SK-N-SH (cell line): ENCODE results near the gene TBXAS1.

ENCODE experiments used
- CTCF ChIP-seq: fragments of 200-600 bp; sonication (generic); IDR thresholded peaks from 2 replicates; pipeline ENCODE4 v1.6.1; 2017; ENCODE audit warnings: antibody characterized with exemption, mild to moderate bottlenecking, moderate library complexity
- EP300 ChIP-seq, 2 experiments: IDR thresholded peaks; 2 replicates each; pipeline versions ENCODE4 v1.4.0 to v1.6.1; 2012; ENCODE audit warnings: borderline replicate concordance in 1 of 2, low read depth in 1 of 2, low read length in 1 of 2
- JUND ChIP-seq: IDR thresholded peaks from 2 replicates; pipeline ENCODE4 v1.4.0; 2012
- NFIC ChIP-seq: IDR thresholded peaks from 2 replicates; pipeline ENCODE4 v1.4.0; 2012; ENCODE audit warnings: borderline replicate concordance
- RAD21 ChIP-seq: IDR thresholded peaks from 2 replicates; pipeline ENCODE4 v1.6.1; 2012; ENCODE audit warnings: mild to moderate bottlenecking, low read length
- RFX5 ChIP-seq: IDR thresholded peaks from 2 replicates; pipeline ENCODE4 v1.6.1; 2012; ENCODE audit warnings: mild to moderate bottlenecking, improper control_type of control experiment, low read length
- TAF1 ChIP-seq: IDR thresholded peaks from 2 replicates; pipeline ENCODE4 v1.6.1; 2012; ENCODE audit warnings: low read depth, mild to moderate bottlenecking, low read length, moderate library complexity, borderline replicate concordance

GRCh38 chr7:140016540-140016939 is 187.5 kb downstream of the TBXAS1 start:
- TF ChIP-seq CTCF (no peak), JUND (no peak), RFX5 (no peak), RAD21 (no peak), EP300 (IDR thresholded peaks at IDR 0.05; ENCODE audit: borderline replicate concordance in 1 of 2, low read depth in 1 of 2, low read length in 1 of 2) (no peak), NFIC (no peak), TAF1 (no peak)
